Measurements from ENCODE around the gene GRIA3.

DNA sequence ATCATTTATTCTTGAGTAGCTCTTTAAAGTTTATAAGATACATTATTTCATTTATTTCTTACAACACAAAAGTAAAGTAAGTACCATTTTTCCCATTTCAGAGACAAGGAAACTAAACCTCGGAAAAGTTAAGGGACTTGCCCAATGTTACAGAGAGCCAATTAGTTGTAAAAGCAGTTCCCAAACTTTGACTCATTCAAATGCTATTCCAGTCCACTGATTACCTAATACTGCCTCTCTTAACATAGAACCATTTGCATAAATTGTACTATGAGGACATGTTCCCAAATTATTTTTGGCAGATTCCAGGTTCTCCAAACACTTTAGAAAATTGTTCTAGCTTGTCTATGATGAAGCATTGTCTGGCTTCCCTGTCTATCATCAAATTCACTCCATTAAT lies 45.6 kb upstream of the GRIA3 start:
- TF ChIP-seq, protein P1, sequence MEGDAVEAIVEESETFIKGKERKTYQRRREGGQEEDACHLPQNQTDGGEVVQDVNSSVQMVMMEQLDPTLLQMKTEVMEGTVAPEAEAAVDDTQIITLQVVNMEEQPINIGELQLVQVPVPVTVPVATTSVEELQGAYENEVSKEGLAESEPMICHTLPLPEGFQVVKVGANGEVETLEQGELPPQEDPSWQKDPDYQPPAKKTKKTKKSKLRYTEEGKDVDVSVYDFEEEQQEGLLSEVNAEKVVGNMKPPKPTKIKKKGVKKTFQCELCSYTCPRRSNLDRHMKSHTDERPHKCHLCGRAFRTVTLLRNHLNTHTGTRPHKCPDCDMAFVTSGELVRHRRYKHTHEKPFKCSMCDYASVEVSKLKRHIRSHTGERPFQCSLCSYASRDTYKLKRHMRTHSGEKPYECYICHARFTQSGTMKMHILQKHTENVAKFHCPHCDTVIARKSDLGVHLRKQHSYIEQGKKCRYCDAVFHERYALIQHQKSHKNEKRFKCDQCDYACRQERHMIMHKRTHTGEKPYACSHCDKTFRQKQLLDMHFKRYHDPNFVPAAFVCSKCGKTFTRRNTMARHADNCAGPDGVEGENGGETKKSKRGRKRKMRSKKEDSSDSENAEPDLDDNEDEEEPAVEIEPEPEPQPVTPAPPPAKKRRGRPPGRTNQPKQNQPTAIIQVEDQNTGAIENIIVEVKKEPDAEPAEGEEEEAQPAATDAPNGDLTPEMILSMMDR (conservative IDR thresholded peaks at IDR 0.05; ENCODE audit: low read length): no peak
- no peak for TF ChIP-seq EZH2phosphoT487 (IDR thresholded peaks at IDR 0.05; ENCODE audit: borderline replicate concordance, low read depth, low read length)

Data from OCI-LY7 (cell line).